ENCODE results near the gene TPPP.
"Not testable (repeated sequence)": the region's sequence is repeated elsewhere in the genome, so short reads cannot be mapped to it uniquely, and the experiment has no call there.

DNA sequence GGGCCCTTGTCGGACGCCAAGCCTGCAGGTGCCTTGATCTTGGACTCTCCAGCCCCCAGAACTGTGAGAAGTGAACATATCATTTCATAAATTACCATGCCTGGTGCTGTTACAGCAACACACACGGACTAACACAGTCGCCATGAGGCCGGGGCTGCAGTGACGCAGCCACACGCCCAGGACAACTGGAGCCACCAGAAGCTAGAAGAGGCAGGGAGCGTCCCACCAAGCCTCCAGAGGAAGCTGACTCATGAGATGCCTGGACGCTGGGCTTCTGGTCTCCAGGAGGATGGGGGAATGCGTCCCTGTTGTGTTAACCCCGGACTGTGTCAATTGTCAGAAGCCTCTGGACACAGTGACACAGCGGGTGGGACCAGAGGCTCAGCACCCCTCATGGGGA, 6.2 kb downstream of the TPPP start:
- TF ChIP-seq, protein P1, sequence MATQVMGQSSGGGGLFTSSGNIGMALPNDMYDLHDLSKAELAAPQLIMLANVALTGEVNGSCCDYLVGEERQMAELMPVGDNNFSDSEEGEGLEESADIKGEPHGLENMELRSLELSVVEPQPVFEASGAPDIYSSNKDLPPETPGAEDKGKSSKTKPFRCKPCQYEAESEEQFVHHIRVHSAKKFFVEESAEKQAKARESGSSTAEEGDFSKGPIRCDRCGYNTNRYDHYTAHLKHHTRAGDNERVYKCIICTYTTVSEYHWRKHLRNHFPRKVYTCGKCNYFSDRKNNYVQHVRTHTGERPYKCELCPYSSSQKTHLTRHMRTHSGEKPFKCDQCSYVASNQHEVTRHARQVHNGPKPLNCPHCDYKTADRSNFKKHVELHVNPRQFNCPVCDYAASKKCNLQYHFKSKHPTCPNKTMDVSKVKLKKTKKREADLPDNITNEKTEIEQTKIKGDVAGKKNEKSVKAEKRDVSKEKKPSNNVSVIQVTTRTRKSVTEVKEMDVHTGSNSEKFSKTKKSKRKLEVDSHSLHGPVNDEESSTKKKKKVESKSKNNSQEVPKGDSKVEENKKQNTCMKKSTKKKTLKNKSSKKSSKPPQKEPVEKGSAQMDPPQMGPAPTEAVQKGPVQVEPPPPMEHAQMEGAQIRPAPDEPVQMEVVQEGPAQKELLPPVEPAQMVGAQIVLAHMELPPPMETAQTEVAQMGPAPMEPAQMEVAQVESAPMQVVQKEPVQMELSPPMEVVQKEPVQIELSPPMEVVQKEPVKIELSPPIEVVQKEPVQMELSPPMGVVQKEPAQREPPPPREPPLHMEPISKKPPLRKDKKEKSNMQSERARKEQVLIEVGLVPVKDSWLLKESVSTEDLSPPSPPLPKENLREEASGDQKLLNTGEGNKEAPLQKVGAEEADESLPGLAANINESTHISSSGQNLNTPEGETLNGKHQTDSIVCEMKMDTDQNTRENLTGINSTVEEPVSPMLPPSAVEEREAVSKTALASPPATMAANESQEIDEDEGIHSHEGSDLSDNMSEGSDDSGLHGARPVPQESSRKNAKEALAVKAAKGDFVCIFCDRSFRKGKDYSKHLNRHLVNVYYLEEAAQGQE (tag by site-specific recombination; IDR thresholded peaks at IDR 0.05), result not testable (repeated sequence)
- TF ChIP-seq SP3 (tag by site-specific recombination; IDR thresholded peaks at IDR 0.05); KLF9 (tag by site-specific recombination; IDR thresholded peaks at IDR 0.05; ENCODE audit: low read depth); ZNF274 (IDR thresholded peaks at IDR 0.05; ENCODE audit: low read length); ZNF274 (tag by site-specific recombination; IDR thresholded peaks at IDR 0.05; ENCODE audit: borderline replicate concordance); ZSCAN30 (tag by site-specific recombination; IDR thresholded peaks at IDR 0.05); EGR2 (tag by site-specific recombination; IDR thresholded peaks at IDR 0.05; ENCODE audit: low read depth); ZNF2 (tag by site-specific recombination; IDR thresholded peaks at IDR 0.05); ZNF423 (tag by site-specific recombination; IDR thresholded peaks at IDR 0.05); MYNN (tag by site-specific recombination; IDR thresholded peaks at IDR 0.05; ENCODE audit: borderline replicate concordance); ZNF121 (tag by site-specific recombination; IDR thresholded peaks at IDR 0.05); ZNF561 (tag by site-specific recombination; IDR thresholded peaks at IDR 0.05; ENCODE audit: borderline replicate concordance); PRDM1 (tag by site-specific recombination; IDR thresholded peaks at IDR 0.05); ZNF16 (tag by site-specific recombination; IDR thresholded peaks at IDR 0.05; ENCODE audit: low read depth): not testable (repeated sequence)
- TF ChIP-seq, protein P2, sequence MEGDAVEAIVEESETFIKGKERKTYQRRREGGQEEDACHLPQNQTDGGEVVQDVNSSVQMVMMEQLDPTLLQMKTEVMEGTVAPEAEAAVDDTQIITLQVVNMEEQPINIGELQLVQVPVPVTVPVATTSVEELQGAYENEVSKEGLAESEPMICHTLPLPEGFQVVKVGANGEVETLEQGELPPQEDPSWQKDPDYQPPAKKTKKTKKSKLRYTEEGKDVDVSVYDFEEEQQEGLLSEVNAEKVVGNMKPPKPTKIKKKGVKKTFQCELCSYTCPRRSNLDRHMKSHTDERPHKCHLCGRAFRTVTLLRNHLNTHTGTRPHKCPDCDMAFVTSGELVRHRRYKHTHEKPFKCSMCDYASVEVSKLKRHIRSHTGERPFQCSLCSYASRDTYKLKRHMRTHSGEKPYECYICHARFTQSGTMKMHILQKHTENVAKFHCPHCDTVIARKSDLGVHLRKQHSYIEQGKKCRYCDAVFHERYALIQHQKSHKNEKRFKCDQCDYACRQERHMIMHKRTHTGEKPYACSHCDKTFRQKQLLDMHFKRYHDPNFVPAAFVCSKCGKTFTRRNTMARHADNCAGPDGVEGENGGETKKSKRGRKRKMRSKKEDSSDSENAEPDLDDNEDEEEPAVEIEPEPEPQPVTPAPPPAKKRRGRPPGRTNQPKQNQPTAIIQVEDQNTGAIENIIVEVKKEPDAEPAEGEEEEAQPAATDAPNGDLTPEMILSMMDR (tag by site-specific recombination; IDR thresholded peaks at IDR 0.05), result not testable (repeated sequence)

Data from HEK293 (cell line).